DND-41 (cell line): ENCODE measurements around the gene G3BP1.

Experiments
- EZH2 ChIP-seq: IDR thresholded peaks from 3 replicates; pipeline ENCODE4 v1.6.1; 2012; ENCODE audit warnings: borderline replicate concordance, low read depth, mild to moderate bottlenecking, moderate library complexity, low read length, inconsistent platforms; ENCODE audit not compliant: severe bottlenecking
- TF ChIP-seq, protein P1 (sequence below): IDR thresholded peaks from 2 replicates; pipeline ENCODE4 v1.5.1; 2012; ENCODE audit warnings: borderline replicate concordance, low read length, moderate library complexity, mild to moderate bottlenecking; ENCODE audit not compliant: poor library complexity, severe bottlenecking; ENCODE audit errors: extremely low read depth

- TF ChIP-seq, protein P1, sequence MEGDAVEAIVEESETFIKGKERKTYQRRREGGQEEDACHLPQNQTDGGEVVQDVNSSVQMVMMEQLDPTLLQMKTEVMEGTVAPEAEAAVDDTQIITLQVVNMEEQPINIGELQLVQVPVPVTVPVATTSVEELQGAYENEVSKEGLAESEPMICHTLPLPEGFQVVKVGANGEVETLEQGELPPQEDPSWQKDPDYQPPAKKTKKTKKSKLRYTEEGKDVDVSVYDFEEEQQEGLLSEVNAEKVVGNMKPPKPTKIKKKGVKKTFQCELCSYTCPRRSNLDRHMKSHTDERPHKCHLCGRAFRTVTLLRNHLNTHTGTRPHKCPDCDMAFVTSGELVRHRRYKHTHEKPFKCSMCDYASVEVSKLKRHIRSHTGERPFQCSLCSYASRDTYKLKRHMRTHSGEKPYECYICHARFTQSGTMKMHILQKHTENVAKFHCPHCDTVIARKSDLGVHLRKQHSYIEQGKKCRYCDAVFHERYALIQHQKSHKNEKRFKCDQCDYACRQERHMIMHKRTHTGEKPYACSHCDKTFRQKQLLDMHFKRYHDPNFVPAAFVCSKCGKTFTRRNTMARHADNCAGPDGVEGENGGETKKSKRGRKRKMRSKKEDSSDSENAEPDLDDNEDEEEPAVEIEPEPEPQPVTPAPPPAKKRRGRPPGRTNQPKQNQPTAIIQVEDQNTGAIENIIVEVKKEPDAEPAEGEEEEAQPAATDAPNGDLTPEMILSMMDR: no peak
- TF ChIP-seq EZH2: no peak
These were observed 14.7 kb downstream of the G3BP1 start for GRCh38 chr5:151786468-151786867.
